DMS53 treated with DMSO at 0.1 percent for 48 hours (cell line): ENCODE data around the gene NIP7.
"Not testable (repeated sequence)": the region's sequence is repeated elsewhere in the genome, so short reads cannot be mapped to it uniquely, and the experiment has no call there.

Experiments used
- DNase-seq: peaks from one replicate; lab custom pipeline; 2025; ENCODE audit not compliant: unreplicated experiment; lab: John Stamatoyannopoulos, UW

Gene NIP7

DNA sequence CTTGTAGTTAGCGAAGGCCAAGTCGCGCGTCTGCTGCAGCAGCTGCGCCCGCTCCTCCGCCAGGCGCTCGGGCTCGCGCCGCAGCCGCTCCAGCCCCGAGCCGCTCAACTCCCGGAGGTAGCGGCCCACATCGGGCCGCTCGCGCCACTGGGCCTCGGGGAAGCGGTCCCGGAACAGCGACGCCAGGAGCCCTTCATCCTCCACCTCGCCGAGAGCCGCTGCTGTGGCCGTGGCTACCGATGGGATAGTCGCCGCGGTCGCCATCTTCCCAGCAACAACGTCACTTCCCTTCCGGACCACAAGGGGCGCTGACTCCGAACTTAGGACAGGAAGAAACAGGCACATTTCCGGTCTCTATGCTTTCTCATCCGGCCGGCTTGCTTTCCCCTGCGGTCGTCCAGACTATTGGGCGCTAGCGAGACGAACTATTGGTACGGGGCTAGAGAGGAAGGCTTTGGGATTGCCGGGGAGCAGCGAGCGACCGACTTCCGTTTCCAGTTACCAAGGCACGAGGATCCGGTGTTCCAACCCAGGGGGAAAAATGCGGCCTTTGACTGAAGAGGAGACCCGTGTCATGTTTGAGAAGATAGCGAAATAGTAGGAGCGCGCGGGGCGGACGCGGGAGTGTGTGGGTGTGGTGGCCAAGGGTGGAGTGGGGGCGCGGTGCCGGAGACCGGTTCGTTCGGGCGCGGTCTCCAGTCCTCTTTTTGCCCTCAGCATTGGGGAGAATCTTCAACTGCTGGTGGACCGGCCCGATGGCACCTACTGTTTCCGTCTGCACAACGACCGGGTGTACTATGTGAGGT lies at the start of gene NIP7, which contains the start of gene COG8:
NIP7 (plus strand) TSS at position 484 of the 806 bp plus-strand sequence; CDS start at position 542, 58 bp downstream.
COG8 (minus strand) TSS at position 276 of the 806 bp plus-strand sequence; CDS start at position 264, 12 bp downstream.
- peak; percentile 92 for DNase-seq

DNA sequence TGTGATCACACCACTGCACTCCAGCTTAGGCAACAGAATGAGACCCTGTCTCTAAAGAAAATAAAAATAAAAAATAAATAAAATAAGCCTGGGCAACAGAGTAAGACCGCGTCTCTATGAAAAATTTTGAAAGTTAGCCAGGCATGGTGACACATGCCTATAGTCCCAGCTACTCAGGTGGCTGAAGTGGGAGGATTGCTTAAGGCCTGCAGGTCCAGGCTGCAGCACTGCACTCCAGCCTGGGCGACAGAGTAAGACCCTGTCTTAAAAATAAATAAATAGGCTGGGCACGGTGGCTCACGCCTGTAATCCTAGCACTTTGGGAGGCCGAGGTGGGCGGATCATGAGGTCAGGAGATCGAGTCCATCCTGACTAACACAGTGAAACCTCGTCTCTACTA lies 47.9 kb upstream of the NIP7 start:
- DNase-seq, result not testable (repeated sequence)

DNA sequence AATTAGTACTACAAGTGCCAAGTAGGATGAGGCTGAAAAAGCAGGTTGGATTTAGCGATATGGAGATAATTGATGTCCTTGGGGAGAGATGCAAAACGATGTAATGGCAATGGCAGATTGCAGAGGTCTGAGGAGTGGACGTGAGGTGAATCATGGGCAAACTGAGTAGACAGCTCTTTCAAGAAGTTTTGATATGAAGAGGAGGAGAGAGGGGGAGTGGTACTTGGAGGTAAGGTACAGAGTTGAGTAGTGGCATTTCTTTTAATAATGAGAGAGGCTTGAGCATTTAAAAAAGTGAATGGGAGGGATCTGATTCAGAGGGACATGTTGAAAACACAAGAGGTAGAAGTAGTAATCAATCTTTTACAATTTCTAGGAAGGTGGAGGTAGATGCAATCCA lies 46.2 kb upstream of the NIP7 start:
- DNase-seq, result no peak

DNA sequence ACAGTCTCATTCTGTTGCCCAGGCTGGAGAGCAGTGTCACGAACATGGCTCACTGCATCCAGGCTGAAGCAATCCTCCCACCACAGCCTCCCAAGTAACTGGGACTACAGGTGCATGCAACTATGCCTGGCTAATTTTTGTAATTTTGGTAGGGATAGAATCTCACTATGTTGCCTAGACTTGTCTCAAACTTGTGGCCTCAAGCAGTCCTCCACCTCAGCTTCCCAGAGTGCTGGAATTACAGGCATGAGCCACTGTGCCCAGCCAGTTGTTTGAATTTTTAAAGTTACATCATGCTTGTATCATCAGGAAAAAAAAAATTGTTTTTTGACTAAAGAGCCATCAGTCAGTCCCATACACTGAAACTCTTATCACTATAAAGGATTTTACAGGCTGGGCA lies 45.5 kb upstream of the NIP7 start:
- no peak for DNase-seq

DNA sequence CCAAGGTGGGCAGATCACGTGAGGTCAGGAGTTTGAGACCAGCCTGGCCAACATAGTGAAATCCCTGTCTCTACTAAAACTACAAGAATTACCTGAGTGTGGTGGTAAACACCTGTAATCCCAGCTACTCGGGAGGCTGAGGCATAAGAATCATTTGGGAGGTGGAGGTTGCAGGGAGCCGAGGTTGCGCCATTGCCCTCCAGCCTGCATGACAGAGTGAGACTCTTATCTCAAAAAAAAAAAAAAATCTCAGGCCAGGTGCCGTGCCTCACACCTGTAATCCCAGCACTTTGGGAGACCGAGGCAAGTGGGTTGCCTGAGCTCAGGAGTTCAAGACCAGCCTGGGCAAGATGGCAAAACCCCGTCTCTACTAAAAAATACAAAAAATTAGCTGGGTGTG lies 42.8 kb upstream of the NIP7 start:
- not testable (repeated sequence) for DNase-seq

DNA sequence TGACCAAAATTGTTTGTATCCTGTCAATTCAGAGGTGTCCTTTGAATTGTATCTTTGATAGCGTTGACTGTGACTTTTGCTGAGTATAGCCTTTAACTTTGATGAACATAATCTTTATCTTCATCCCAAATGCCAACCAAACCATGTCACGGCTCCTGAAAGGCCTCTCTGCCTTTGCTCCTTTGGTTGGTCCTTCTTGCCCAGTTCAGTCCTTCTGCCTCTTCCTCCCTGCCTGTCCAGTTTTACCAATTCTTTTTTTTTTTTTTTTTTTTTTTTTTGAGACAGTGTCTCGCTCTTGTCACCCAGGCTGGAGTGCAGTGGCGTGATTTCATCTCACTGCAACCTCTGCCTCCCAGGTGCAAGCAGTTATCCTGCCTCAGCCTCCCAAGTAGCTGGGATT lies 41.3 kb upstream of the NIP7 start:
- no peak for DNase-seq

DNA sequence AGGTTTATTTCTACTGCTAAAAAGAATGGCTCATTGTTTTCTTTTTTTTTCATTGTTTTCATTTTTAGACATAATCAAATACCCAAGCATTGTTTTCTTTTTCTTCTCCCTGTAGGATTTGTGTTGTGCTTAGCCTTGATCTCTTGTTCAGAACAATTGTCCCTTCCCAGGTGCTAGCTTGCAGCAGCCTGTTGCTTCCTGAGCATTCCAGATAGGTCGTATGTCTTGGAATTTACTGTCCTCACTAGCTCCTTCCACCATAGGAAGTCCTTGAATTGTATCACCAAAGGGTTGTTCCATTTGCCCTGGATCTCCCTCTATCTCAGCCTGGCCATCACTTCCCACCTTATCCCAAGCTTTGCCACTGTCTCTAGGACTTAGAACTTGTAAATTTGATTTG lies 38.4 kb upstream of the NIP7 start:
- no peak for DNase-seq

DNA sequence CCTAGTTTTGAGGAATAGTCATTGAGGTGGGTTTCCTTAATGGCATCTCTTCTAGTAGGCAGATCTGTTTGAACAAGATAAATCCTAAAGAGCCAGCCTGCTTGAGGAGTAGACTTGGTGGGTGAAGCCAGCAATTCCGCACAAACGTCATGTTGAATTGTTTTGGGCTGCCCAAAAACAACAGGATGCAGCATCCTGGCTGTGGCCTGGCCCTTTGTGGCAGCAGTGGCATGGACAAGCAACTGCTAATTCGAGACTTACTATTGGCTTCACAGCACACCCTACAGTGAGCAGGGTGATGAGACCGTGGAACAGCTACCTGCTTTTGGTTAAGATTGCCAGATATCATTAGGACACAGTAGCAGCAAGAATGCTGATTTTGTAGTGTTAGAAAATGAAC lies 37.7 kb upstream of the NIP7 start:
- DNase-seq, result no peak

DNA sequence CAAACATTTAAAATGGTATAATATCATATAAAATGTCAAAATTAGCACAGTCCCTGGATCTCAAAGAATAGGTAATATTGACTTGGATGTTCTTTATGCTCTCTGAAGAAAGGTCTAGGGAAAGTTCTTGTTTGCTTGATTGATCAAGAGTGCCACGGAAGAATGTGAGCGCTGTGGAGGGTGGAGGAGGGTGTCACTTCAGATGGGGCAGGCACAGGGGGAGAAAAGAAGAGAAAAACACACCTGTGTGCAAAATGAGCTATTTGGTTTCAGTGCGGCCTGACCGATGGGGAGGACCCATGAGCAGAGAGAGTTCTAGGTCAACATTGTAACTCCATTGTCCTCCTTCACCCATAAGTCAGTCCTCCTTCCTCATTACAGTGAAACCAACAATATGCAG lies 37.3 kb upstream of the NIP7 start:
- DNase-seq, result no peak

DNA sequence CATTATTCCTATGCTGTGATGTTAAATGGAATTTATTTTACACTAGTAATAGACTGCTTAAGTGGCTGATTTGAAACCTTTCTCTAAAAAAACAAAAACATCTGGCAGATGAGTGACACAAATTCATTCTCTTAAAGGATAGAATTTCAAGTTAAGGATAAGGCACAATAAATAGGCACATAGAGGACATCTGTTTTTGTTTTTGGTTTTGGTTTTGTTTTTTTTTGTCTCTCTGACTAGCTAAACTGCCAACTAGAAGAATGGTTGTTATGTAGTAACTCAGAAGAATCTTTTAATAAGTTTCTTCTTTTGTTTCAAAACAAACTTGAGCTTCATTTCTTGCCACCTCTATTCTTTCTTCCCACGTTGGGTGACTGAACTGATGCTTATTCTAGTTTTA lies 33.5 kb upstream of the NIP7 start:
- DNase-seq, result no peak

DNA sequence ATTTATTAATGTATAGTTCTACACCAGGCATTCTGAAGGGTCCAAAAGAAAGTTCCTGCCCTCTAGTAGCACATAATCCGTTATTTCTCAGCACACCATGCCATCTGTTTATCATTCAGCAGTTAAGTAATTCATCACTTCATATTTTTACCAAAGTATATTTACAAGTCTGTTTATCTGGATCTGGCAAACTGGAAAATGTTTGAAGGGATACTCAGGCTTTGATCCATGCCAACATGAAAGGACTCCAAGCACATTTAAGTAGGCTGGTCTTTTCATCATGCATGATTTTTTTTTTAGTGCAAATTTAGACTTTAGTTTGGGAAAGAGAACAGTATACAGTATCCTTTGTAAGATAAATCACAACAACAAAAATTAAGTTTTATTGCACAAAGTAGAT lies 32.5 kb upstream of the NIP7 start:
- no peak for DNase-seq

DNA sequence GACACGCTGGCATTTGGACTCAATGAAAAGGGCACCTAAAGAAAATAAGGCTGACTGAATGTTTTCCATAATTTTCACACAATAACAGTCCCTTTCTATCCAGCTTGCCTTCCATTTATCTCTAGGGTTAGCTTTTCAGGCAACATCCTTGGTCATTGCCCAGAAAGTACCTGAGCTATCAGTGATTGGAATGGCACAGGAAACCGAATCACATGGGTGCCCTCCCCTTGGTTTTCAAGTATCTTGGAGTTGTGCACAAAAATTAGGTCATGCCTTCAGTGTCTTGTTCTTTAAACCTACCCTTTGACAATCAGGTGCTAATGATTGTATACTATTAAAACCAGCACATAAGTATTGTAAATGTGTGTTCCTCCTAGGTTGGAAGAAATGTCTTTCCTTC lies 31.7 kb upstream of the NIP7 start:
- DNase-seq, result no peak

DNA sequence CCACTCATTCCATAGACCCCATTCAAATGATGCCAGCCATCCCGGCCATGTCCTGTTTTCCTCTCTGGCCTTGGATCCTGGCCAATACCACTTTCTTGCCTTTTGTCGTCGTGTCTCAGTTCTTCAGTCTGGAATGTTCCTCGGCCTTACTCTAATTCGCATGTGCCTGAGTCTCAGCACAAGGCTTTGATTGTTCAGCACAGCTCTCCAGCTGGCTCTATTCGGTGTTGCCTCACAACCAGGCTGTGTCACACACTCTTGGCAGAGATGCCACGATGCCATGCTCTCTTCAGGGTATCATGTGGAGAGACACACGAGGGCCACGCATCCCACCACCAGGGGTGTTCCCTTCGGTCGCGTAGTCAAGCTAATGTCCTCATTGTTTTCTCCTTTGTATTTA lies 30.3 kb upstream of the NIP7 start:
- no peak for DNase-seq

DNA sequence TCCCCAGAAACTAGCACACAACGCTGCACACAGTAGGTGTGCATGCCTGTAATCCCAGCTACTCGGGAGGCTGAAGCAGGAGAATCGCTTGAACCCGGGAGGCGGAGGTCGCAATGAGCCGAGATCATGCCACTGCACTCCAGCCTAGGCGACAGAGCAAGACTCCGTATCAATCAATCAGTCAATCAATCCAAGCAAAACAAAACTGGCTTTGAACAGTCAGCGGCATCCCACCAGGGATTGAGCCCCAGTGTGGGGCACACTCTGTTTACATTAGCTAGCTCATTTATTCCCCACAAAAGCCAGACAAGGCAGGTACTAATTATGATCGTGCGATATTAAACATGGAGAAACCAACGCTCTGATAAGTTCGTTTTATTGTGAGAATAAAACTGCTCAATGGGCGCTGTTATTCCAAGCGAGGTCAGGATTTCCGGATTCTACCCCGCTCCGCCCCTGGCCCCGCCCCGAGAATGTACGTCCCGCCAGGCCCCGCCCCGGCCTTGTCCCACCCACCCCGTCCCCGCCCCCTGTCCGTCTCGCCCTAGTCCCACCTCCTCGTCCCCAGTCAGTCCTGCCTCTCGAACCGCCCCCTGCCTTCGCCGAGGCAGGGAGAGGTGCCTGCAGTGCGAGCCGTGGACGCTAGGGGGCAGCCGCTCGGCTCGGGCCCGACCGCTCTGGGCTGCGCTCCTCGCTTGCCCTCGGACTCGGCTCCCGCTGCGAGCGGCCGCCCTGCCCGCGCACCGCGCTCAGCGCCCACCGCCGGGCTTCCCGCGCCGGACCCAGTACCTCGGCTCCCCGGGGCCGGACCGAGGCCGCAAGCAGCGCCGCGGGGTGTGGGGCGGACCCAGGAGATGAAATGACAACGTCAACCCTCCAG lies 28.7 kb upstream of the NIP7 start, which contains the start of gene VPS4A:
VPS4A (plus strand) TSS at position 698 of the 880 bp plus-strand sequence; CDS start at position 860, 162 bp downstream.
- peak; percentile 72 for DNase-seq

DNA sequence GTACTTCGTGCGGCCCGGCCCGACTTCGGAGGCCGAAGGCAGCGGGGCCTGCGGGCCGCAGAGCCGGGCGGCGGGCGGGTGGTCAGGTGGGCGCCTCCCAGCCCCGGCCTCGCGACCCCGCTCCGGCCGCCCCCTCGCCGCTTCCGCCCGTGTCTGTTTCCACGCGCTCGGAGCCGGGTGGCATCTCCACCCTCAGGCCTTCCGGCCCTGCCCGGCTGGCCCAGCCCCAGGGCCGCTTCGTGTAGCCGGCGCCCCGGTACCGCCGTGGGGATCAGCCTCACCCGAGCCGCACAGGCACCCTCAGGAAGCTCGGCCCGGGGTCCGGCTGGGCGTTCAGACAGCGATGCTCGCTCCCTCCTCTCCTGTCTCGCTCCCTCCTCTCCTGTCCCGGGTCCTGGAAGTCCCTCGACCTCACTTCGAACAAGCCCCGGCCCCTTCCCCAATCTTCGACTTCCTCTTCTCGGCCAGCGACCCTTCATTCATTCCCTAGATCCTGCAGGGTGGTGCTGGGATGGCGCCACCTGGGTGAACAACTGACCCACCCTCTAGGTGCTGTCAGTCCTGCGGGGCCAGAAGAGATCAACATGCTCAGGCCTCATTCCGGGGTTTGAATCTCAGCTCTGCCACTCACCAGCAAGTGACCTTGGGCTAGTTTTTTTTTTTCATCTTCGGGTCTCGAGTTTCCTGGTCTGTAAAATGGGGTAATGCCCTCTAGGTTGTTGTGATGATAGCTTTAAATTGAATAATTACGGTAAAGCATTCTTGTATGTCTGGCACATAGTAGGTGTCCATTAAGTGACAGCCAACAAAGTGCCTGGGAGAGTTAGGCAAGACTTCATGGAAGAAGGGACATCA lies 27.8 kb upstream of the NIP7 start:
- DNase-seq, result no peak

DNA sequence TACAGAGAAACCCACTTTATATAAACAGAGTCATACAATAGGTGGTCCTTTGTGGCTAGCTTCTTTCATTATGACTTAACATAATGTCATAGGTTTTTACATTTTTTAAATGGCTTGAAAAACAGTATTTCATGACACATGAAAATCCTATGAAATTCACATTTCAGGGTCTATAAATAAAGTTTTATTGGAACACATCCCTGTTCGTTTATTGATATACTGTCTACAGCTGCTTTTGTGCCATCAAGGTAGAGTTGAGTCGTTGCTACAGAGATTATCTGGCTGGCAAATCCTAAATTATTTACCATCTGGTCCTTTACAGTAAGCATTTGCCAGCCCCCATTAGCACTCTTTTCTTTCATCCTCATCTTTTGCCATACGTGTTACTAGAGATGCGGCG lies 26.1 kb upstream of the NIP7 start:
- DNase-seq, result no peak

DNA sequence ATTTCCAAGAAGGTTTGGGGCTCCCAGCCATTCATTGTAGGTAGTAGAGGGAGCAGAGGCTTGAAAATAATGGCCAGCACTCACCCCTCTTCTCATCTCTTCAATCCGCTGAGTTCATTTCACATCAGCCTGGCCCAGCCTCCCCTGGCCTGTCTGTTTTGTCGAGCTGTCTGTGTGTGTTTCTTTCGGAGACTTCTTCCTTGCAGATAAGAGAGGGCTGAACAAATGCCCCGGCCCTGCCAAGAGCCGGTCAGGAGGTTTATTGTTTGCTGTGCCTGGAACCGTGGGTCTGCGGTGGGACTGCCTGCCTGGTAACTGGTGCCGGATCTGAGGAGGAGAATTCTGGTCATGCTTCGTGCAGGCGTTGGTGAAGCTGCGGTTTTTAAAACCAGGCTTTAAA lies 25.0 kb upstream of the NIP7 start:
- DNase-seq, result no peak

DNA sequence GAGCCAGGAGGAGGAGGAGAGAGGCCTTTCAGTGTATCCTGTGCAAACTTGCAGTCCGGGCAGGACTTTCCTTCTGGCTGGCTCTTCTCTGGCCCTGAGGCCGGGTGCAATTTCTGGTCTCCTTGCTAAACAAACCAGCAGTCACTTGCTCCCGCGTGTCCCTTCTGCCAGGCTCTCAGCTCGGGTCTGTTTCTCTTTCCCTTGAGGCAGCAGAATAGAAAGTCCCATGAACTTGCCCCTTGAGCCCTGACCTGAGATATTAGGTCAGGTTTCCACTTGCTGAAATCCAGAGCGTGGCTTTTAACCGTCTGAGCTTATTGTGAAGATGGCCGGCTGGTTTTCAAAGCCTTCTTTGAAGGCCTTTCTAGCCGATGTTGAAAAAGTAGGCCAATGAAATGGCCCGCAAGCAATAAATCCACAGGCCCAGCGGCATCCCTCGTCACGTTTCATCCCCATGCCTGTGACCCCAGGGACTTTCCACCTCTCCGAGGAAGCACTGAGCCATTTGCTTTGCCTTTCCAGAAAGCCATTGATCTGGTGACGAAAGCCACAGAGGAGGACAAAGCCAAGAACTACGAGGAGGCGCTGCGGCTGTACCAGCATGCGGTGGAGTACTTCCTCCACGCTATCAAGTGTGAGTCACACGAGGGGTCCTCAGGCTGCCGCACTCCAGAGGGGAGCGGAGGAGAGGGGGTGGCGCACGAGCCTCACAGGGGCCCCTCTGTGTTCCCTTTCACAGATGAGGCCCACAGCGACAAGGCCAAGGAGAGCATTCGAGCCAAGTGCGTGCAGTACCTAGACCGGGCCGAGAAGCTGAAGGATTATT lies 23.9 kb upstream of the NIP7 start:
- DNase-seq, result no peak

DNA sequence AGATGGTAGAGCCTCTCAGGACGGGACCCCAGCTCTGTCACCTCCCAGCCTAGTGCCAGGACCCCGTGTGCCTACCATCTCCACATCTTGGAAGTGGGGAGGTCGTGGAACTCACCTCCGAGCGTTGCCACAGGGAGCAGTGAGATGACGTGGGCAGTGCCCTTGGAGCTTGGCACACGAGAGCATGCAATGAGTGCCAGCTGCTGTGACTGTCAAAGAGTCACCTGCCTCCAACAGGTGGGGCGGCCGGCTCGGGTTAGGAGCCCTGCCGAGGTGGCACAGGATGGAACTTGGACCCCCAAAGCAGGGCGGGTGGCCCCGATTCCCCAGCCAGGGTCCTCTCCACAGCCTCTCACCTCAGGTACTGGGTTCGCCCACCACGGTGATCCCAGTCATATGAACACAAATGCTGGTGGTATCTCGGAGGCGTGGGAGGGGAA lies 23.0 kb upstream of the NIP7 start:
- DNase-seq, result no peak
